H9 (cell line): Measurements from ENCODE around the gene LIN7C. TPM values are rescaled to one million over a fixed set of nuclear protein-coding genes. Genes with fewer than 3 reads are reported as not detected.

Experiments
- DNase-seq: peaks from one replicate; pipeline ENCODE4 v3.0.0-alpha.2; 2017
- H2AFZ ChIP-seq: one replicate; pipeline ENCODE4 v1.6.1; 2013; ENCODE audit warnings: mild to moderate bottlenecking, low read length, control low read depth, moderate library complexity
- H2AK5ac ChIP-seq: 2 replicates; pipeline ENCODE4 v1.6.1; 2013; ENCODE audit warnings: low read length, control low read depth, mixed read lengths; ENCODE audit not compliant: insufficient read length
- H2BK120ac ChIP-seq: one replicate; pipeline ENCODE4 v1.6.1; 2013; ENCODE audit warnings: low read depth, mild to moderate bottlenecking, low read length, control low read depth, inconsistent platforms; ENCODE audit not compliant: poor library complexity, severe bottlenecking
- H2BK12ac ChIP-seq: 2 replicates; pipeline ENCODE4 v1.6.1; 2013; ENCODE audit warnings: low read length, control low read depth, mixed read lengths, low read depth; ENCODE audit not compliant: insufficient read length
- H2BK15ac ChIP-seq: 2 replicates; pipeline ENCODE4 v1.6.1; 2013; ENCODE audit warnings: low read depth, low read length, control low read depth
- H2BK20ac ChIP-seq: one replicate; pipeline ENCODE4 v1.6.1; 2013; ENCODE audit warnings: low read depth, mild to moderate bottlenecking, low read length, control low read depth, inconsistent platforms; ENCODE audit not compliant: poor library complexity, severe bottlenecking
- H2BK5ac ChIP-seq: 2 replicates; pipeline ENCODE4 v1.6.1; 2013; ENCODE audit warnings: low read length, control low read depth, mixed read lengths; ENCODE audit not compliant: insufficient read length
- H3K14ac ChIP-seq: 2 replicates; pipeline ENCODE4 v1.6.1; 2013; ENCODE audit warnings: low read length, control low read depth; ENCODE audit not compliant: insufficient read depth
- H3K18ac ChIP-seq: 2 replicates; pipeline ENCODE4 v1.6.1; 2013; ENCODE audit warnings: low read depth, mild to moderate bottlenecking, mixed read lengths, low read length, control low read depth; ENCODE audit not compliant: insufficient read length
- H3K23ac ChIP-seq: 2 replicates; pipeline ENCODE4 v1.6.1; 2013; ENCODE audit warnings: low read length, control low read depth, mixed read lengths, low read depth; ENCODE audit not compliant: insufficient read length
- H3K23me2 ChIP-seq: 2 replicates; pipeline ENCODE4 v1.6.1; 2013; ENCODE audit warnings: low read depth, mild to moderate bottlenecking, mixed read lengths, low read length, control low read depth; ENCODE audit not compliant: insufficient read length, poor library complexity, severe bottlenecking
- H3K27ac ChIP-seq: 2 replicates; pipeline ENCODE4 v1.5.1; 2013; ENCODE audit warnings: low read length, control low read depth, mixed read lengths, low read depth; ENCODE audit not compliant: insufficient read length
- H3K27me3 ChIP-seq: 2 replicates; pipeline ENCODE4 v1.6.1; 2013; ENCODE audit warnings: low read length, control low read depth, inconsistent platforms; ENCODE audit not compliant: insufficient read depth
- H3K4ac ChIP-seq: 2 replicates; pipeline ENCODE4 v1.6.1; 2013; ENCODE audit warnings: low read depth, mild to moderate bottlenecking, control low read depth, inconsistent platforms, low read length, moderate library complexity
- H3K4me1 ChIP-seq: 2 replicates; pipeline ENCODE4 v1.6.1; 2013; ENCODE audit warnings: low read length, control low read depth, inconsistent platforms; ENCODE audit not compliant: insufficient read depth
- H3K4me2 ChIP-seq: 2 replicates; pipeline ENCODE4 v1.6.1; 2013; ENCODE audit warnings: low read length, control low read depth, mixed read lengths; ENCODE audit not compliant: insufficient read length, insufficient read depth
- H3K56ac ChIP-seq: 2 replicates; pipeline ENCODE4 v1.6.1; 2013; ENCODE audit warnings: low read depth, mild to moderate bottlenecking, mixed read lengths, low read length, control low read depth; ENCODE audit not compliant: insufficient read length
- H3K79me1 ChIP-seq: 2 replicates; pipeline ENCODE4 v1.6.1; 2013; ENCODE audit warnings: low read depth, mild to moderate bottlenecking, moderate library complexity, low read length, control low read depth, inconsistent platforms; ENCODE audit not compliant: insufficient read depth, poor library complexity, severe bottlenecking
- H3K79me2 ChIP-seq: 2 replicates; pipeline ENCODE4 v1.6.1; 2013; ENCODE audit warnings: low read length, control low read depth, inconsistent platforms; ENCODE audit not compliant: insufficient read depth
- H3K9ac ChIP-seq: 2 replicates; pipeline ENCODE4 v1.6.1; 2013; ENCODE audit warnings: low read length, control low read depth, mixed read lengths; ENCODE audit not compliant: insufficient read length; ENCODE audit errors: extremely low read depth
- H3K9me3 ChIP-seq: one replicate; pipeline ENCODE4 v1.6.1; 2013; ENCODE audit warnings: low read depth, low read length, inconsistent platforms; ENCODE audit not compliant: control insufficient read depth
- H3T11ph ChIP-seq: one replicate; pipeline ENCODE4 v1.6.1; 2013; ENCODE audit warnings: mild to moderate bottlenecking, low read length, control low read depth, inconsistent platforms
- H4K20me1 ChIP-seq: one replicate; pipeline ENCODE4 v1.6.1; 2013; ENCODE audit not compliant: control insufficient read depth, insufficient read length, insufficient read depth
- H4K5ac ChIP-seq: 2 replicates; pipeline ENCODE4 v1.6.1; 2013; ENCODE audit warnings: low read depth, mild to moderate bottlenecking, mixed read lengths, low read length, control low read depth; ENCODE audit not compliant: insufficient read length
- H4K8ac ChIP-seq: replicated peaks from 2 replicates; pipeline ENCODE4 v1.6.1; 2013; ENCODE audit warnings: low read length, control low read depth, mixed read lengths, low read depth; ENCODE audit not compliant: insufficient read length
- H4K91ac ChIP-seq: 2 replicates; pipeline ENCODE4 v1.6.1; 2013; ENCODE audit warnings: low read depth, mild to moderate bottlenecking, moderate library complexity, mixed read lengths, low read length, control low read depth; ENCODE audit not compliant: insufficient read length
- H3K27ac Mint-ChIP-seq, 3 experiments: 2 replicates in 2 of 3; 3 replicates in 1 of 3; pipeline ENCODE4 v1.8.0; 2020 to 2021; ENCODE audit warnings: mixed read lengths in 3 of 3, mild to moderate bottlenecking in 1 of 3, moderate library complexity in 1 of 3
- H3K27me3 Mint-ChIP-seq: 2 replicates; pipeline ENCODE4 v1.8.0; 2021; ENCODE audit warnings: low read depth, mild to moderate bottlenecking, moderate library complexity, mixed read lengths
- H3K36me3 Mint-ChIP-seq, 3 experiments: 2 replicates in 2 of 3; 3 replicates in 1 of 3; pipeline ENCODE4 v1.8.0; 2020 to 2021; ENCODE audit warnings: low read depth in 3 of 3, mixed read lengths in 3 of 3; ENCODE audit not compliant: insufficient read depth in 1 of 3
- H3K4me1 Mint-ChIP-seq, 2 experiments: 2 replicates each; pipeline ENCODE4 v1.8.0; 2020; ENCODE audit warnings: mixed read lengths in 2 of 2
- H3K4me3 Mint-ChIP-seq, 2 experiments: 2 replicates in 1 of 2; 3 replicates in 1 of 2; pipeline ENCODE4 v1.8.0; 2020 to 2021; ENCODE audit warnings: mild to moderate bottlenecking in 2 of 2, mixed read lengths in 2 of 2, moderate library complexity in 1 of 2
- H3K9me3 Mint-ChIP-seq, 2 experiments: 2 replicates in 1 of 2; 3 replicates in 1 of 2; pipeline ENCODE4 v1.8.0; 2020; ENCODE audit warnings: mild to moderate bottlenecking in 2 of 2, mixed read lengths in 2 of 2, moderate library complexity in 1 of 2
- CTCF ChIP-seq: fragments of 200-600 bp; sonication (generic); conservative IDR thresholded peaks from 3 replicates; pipeline ENCODE4 v1.8.0; 2021; ENCODE audit warnings: antibody characterized with exemption, mild to moderate bottlenecking
- WGBS: extraction: QIAGEN DNeasy Blood & Tissue Kit; methylation state at CpG from one replicate; pipeline ENCODE4 v1.1.7; 2013; ENCODE audit warnings: missing lambda C conversion rate, low lambda C conversion rate, mixed read lengths; ENCODE audit not compliant: insufficient read length; ENCODE audit errors: extremely low coverage; 5-methylcytosine and 5-hydroxymethylcytosine counted together
- total RNA-seq: library from RNA; stranded (reverse); gene quantifications from 2 replicates; pipeline ENCODE4 v1.2.1, GENCODE V29; 2021

LIN7C gene
- total RNA-seq, 1 experiment from 2014 or later: 40.0 TPM

- Histone ChIP-seq H4K8ac (no peak overlapping the region), H3K27ac (no peak overlapping the region), H4K5ac (no peak overlapping the region), H3K9me3 (no peaks in the 10 kb centered on the region), H3K4me2 (no peak overlapping the region), H3K4me1 (peaks cover 4% of the 10 kb centered on the region), H2AFZ (no peak overlapping the region), H3K9ac (no peak overlapping the region), H3K56ac (no peak overlapping the region), H3T11ph (no peak overlapping the region), H2BK5ac (no peak overlapping the region), H2AK5ac (no peak overlapping the region), H3K14ac (no peak overlapping the region), H3K23ac (no peak overlapping the region), H4K91ac (no peak overlapping the region), H3K4ac (no peak overlapping the region), H3K27me3 (no peaks in the 10 kb centered on the region), H2BK15ac (no peak overlapping the region), H2BK120ac (no peak overlapping the region), H2BK20ac (no peak overlapping the region), H3K79me2 (peaks cover 38% of the 10 kb centered on the region; the same call in 1 of the 2 replicates), H3K79me1 (peaks cover 21% of the 10 kb centered on the region), H2BK12ac (no peak overlapping the region), H3K23me2 (no peaks in the 10 kb centered on the region), H3K18ac (no peak overlapping the region), H4K20me1 (no peaks in the 10 kb centered on the region)
- peaks cover 7 to 10% of the 10 kb centered on the region in 2 experiments for H3K9me3 Mint-ChIP-seq
- DNase-seq: no peak
- no peak overlapping the region for H3K4me3 Mint-ChIP-seq
- peaks cover 72 to 87% of the 10 kb centered on the region in 2 experiments for H3K4me1 Mint-ChIP-seq
- TF ChIP-seq CTCF: no peak
- H3K36me3 Mint-ChIP-seq: peaks cover 14 to 55% (median 33%) of the 10 kb centered on the region in 3 experiments
- peak overlapping the region in 1 of 3 experiments; percentile 53; a peak in 1 of 7 replicates for H3K27ac Mint-ChIP-seq
- WGBS: no CpG with 5 or more reads among the region's 6 CpGs
- H3K27me3 Mint-ChIP-seq: no peaks in the 10 kb centered on the region
Measured at GRCh38 chr11:27459191-27459590, 47.4 kb downstream of the LIN7C start.
